Measurements from ENCODE around the gene USP31.

GRCh38 chr16:23085949-23086348 is 63.3 kb downstream of the USP31 start:
- TF ChIP-seq POLR2A (IDR thresholded peaks at IDR 0.05) = no peak
- TF ChIP-seq CTCF (IDR thresholded peaks at IDR 0.05 in 8 of 11, conservative IDR thresholded peaks at IDR 0.05 in 3 of 11) = no peak
